ENCODE measurements around the gene TBC1D9.
"Not testable (repeated sequence)": the region's sequence is repeated elsewhere in the genome, so short reads cannot be mapped to it uniquely, and the experiment has no call there.

GRCh38 chr4:140782787-140783186 is 26.6 kb upstream of the TBC1D9 start:
- TF ChIP-seq CTCF, POLR2A, POLR2AphosphoS5 (IDR thresholded peaks at IDR 0.05): not testable (repeated sequence)
